CD4-positive, CD25-positive, alpha-beta regulatory T cell (primary cell): ENCODE results near the gene FLT1. TPM values are rescaled to one million over a fixed set of nuclear protein-coding genes. Genes with fewer than 3 reads are reported as not detected.

Experiments used
- ATAC-seq, 2 donors: fragments of 150-1000 bp; cut with Tn5 transposase; one replicate each; pipeline ENCODE4 v1.10.0; 2021; ENCODE audit warnings: low read depth in 2 of 2, moderate number of reproducible peaks in 2 of 2, moderate library complexity in 1 of 2
- DNase-seq, 3 donors: peaks; one replicate each; pipeline versions ENCODE4 v3.0.0 to v3.0.0-alpha.2; 2012 to 2022; ENCODE audit warnings: mixed read lengths in 1 of 3
- H3K27ac ChIP-seq: one replicate; pipeline ENCODE4 v1.7.0; 2013; ENCODE audit warnings: mild to moderate bottlenecking, low read length; ENCODE audit not compliant: insufficient read depth, poor library complexity, severe bottlenecking
- H3K27me3 ChIP-seq: one replicate; pipeline ENCODE4 v1.7.0; 2013; ENCODE audit warnings: low read length; ENCODE audit not compliant: control insufficient read depth, insufficient read depth
- H3K36me3 ChIP-seq: one replicate; pipeline ENCODE4 v1.7.0; 2013; ENCODE audit warnings: mild to moderate bottlenecking, low read length, moderate library complexity; ENCODE audit not compliant: control insufficient read depth, insufficient read depth
- H3K4me1 ChIP-seq: 2 replicates; pipeline ENCODE4 v1.7.0; 2013; ENCODE audit warnings: mild to moderate bottlenecking, low read length; ENCODE audit not compliant: insufficient read depth, control insufficient read depth, poor library complexity, severe bottlenecking
- H3K4me3 ChIP-seq: one replicate; pipeline ENCODE4 v1.7.0; 2013; ENCODE audit warnings: low read depth, mild to moderate bottlenecking, low read length, moderate library complexity
- H3K9me3 ChIP-seq, 2 experiments: 1 replicate in 1 of 2; 2 replicates in 1 of 2; pipeline ENCODE4 v1.7.0; 2013; ENCODE audit warnings: low read length in 2 of 2, mild to moderate bottlenecking in 1 of 2, moderate library complexity in 1 of 2; ENCODE audit not compliant: control insufficient read depth in 2 of 2
- H3K27ac Mint-ChIP-seq, 3 donors: one replicate each; pipeline ENCODE4 v1.8.0; 2020 to 2022; ENCODE audit warnings: mild to moderate bottlenecking in 3 of 3, mixed read lengths in 3 of 3, moderate library complexity in 2 of 3
- H3K27me3 Mint-ChIP-seq: one replicate; pipeline ENCODE4 v1.8.0; 2022; ENCODE audit warnings: mild to moderate bottlenecking, mixed read lengths
- H3K36me3 Mint-ChIP-seq: one replicate; pipeline ENCODE4 v1.8.0; 2020; ENCODE audit warnings: mixed read lengths
- H3K4me1 Mint-ChIP-seq, 4 donors: one replicate each; pipeline ENCODE4 v1.8.0; 2020 to 2022; ENCODE audit warnings: mixed read lengths in 4 of 4, mild to moderate bottlenecking in 1 of 4
- H3K4me3 Mint-ChIP-seq, 4 donors: one replicate each; pipeline ENCODE4 v1.8.0; 2020 to 2022; ENCODE audit warnings: mild to moderate bottlenecking in 4 of 4, mixed read lengths in 4 of 4, moderate library complexity in 3 of 4
- H3K9me3 Mint-ChIP-seq, 7 donors: one replicate each; pipeline ENCODE4 v1.8.0; 2020 to 2022; ENCODE audit warnings: mixed read lengths in 7 of 7, mild to moderate bottlenecking in 3 of 7, moderate library complexity in 2 of 7
- polyA plus RNA-seq, 4 donors: library from polyadenylated mRNA; unstranded; fragments of 300-500 nt; fragmentation: Illumina TruSeq; gene quantifications; one replicate each; pipeline ENCODE4 v1.2.3, GENCODE V29; 2021
- total RNA-seq: library from RNA; stranded (reverse); gene quantifications from one replicate; pipeline ENCODE4 v1.2.3, GENCODE V29; 2022

FLT1 gene
- total and polyA plus RNA-seq, 5 donors from 2014 or later: 0.11 to 0.89 (median 0.28) TPM; not detected in 2

- peaks cover 0 to 3% (median 0%) of the 10 kb centered on the region in 7 donors for H3K9me3 Mint-ChIP-seq
Observed at GRCh38 chr13:28475916-28476725, 18.8 kb downstream of the FLT1 start.

GRCh38 chr13:28474491-28475134 lies 20.3 kb downstream of the FLT1 start:
- Histone ChIP-seq H3K27me3 (peaks cover 5% of the 10 kb centered on the region), H3K27ac (no peak overlapping the region), H3K4me1 (no peaks in the 10 kb centered on the region), H3K36me3 (no peaks in the 10 kb centered on the region), H3K9me3 (no peaks in the 10 kb centered on the region), H3K4me3 (no peak overlapping the region)
- Mint-ChIP-seq H3K27me3 (peaks cover 20% of the 10 kb centered on the region), H3K27ac (no peak overlapping the region), H3K4me1 (no peaks in the 10 kb centered on the region), H3K4me3 (no peak overlapping the region), H3K36me3 (no peaks in the 10 kb centered on the region), H3K9me3 (peaks cover 0 to 3% (median 0%) of the 10 kb centered on the region in 7 donors)
- ATAC-seq (no peak), DNase-seq (no peak)

More at GRCh38 chr13:28475916-28476725, 18.8 kb downstream of the FLT1 start:
- Mint-ChIP-seq H3K36me3 (no peaks in the 10 kb centered on the region), H3K27ac (no peak overlapping the region), H3K27me3 (peaks cover 20% of the 10 kb centered on the region), H3K4me3 (no peak overlapping the region), H3K4me1 (no peaks in the 10 kb centered on the region)
- H3K4me1 ChIP-seq: no peaks in the 10 kb centered on the region
- H3K36me3 ChIP-seq: no peaks in the 10 kb centered on the region
- H3K27ac ChIP-seq: no peak overlapping the region
- DNase-seq (no peak), ATAC-seq (no peak)
- H3K27me3 ChIP-seq: peaks cover 5% of the 10 kb centered on the region
- no peak overlapping the region for H3K4me3 ChIP-seq
- H3K9me3 ChIP-seq: no peaks in the 10 kb centered on the region

- no peak overlapping the region for H3K27ac Mint-ChIP-seq
- H3K4me1 Mint-ChIP-seq: no peaks in the 10 kb centered on the region
- H3K27me3 ChIP-seq: peaks cover 1% of the 10 kb centered on the region
- H3K27ac ChIP-seq: no peak overlapping the region
- H3K9me3 ChIP-seq: no peaks in the 10 kb centered on the region
- no peaks in the 10 kb centered on the region for H3K36me3 ChIP-seq
- H3K27me3 Mint-ChIP-seq: peaks cover 15% of the 10 kb centered on the region
- ATAC-seq: no peak
- H3K4me3 Mint-ChIP-seq: no peak overlapping the region
- H3K4me1 ChIP-seq: no peaks in the 10 kb centered on the region
- no peak overlapping the region for H3K4me3 ChIP-seq
- no peaks in the 10 kb centered on the region for H3K36me3 Mint-ChIP-seq
- no peak for DNase-seq
- peaks cover 0 to 3% (median 0%) of the 10 kb centered on the region in 7 donors for H3K9me3 Mint-ChIP-seq
Observed at GRCh38 chr13:28473044-28473443, 21.9 kb downstream of the FLT1 start.

GRCh38 chr13:28471421-28471820 lies 23.5 kb downstream of the FLT1 start:
- peaks cover 0 to 3% (median 0%) of the 10 kb centered on the region in 7 donors for H3K9me3 Mint-ChIP-seq
- no peaks in the 10 kb centered on the region for H3K36me3 Mint-ChIP-seq
- H3K4me3 Mint-ChIP-seq: no peak overlapping the region
- peaks cover 1% of the 10 kb centered on the region for H3K27me3 ChIP-seq
- no peak overlapping the region for H3K27ac ChIP-seq
- peaks cover 10% of the 10 kb centered on the region for H3K27me3 Mint-ChIP-seq
- no peak overlapping the region for H3K4me3 ChIP-seq
- peak overlapping the region in 1 of 3 donors; percentile 39 for H3K27ac Mint-ChIP-seq
- H3K4me1 Mint-ChIP-seq: no peaks in the 10 kb centered on the region
- no peaks in the 10 kb centered on the region for H3K36me3 ChIP-seq
- H3K9me3 ChIP-seq: no peaks in the 10 kb centered on the region
- DNase-seq (no peak), ATAC-seq (no peak)
- no peaks in the 10 kb centered on the region for H3K4me1 ChIP-seq

GRCh38 chr13:28470296-28470695 lies 24.6 kb downstream of the FLT1 start:
- H3K4me1 Mint-ChIP-seq: no peaks in the 10 kb centered on the region
- DNase-seq: no peak

GRCh38 chr13:28469316-28469715 lies 25.6 kb downstream of the FLT1 start:
- ATAC-seq (no peak), DNase-seq (no peak)
- Mint-ChIP-seq H3K27ac (no peak overlapping the region), H3K4me1 (no peaks in the 10 kb centered on the region), H3K9me3 (peaks cover 0 to 3% (median 0%) of the 10 kb centered on the region in 7 donors), H3K27me3 (peaks cover 6% of the 10 kb centered on the region), H3K4me3 (no peak overlapping the region), H3K36me3 (no peaks in the 10 kb centered on the region)
- no peak overlapping the region for H3K27ac ChIP-seq
- H3K36me3 ChIP-seq: no peaks in the 10 kb centered on the region
- no peaks in the 10 kb centered on the region for H3K4me1 ChIP-seq
- no peaks in the 10 kb centered on the region for H3K9me3 ChIP-seq
- H3K27me3 ChIP-seq: no peaks in the 10 kb centered on the region
- no peak overlapping the region for H3K4me3 ChIP-seq

More at GRCh38 chr13:28470296-28470695, 24.6 kb downstream of the FLT1 start:
- H3K4me3 ChIP-seq: no peak overlapping the region
- H3K9me3 ChIP-seq: no peaks in the 10 kb centered on the region
- Mint-ChIP-seq H3K27ac (no peak overlapping the region), H3K36me3 (no peaks in the 10 kb centered on the region), H3K9me3 (peaks cover 0 to 3% (median 0%) of the 10 kb centered on the region in 7 donors), H3K27me3 (peaks cover 5% of the 10 kb centered on the region), H3K4me3 (no peak overlapping the region)
- H3K27me3 ChIP-seq: no peaks in the 10 kb centered on the region
- no peaks in the 10 kb centered on the region for H3K4me1 ChIP-seq
- ATAC-seq: no peak
- H3K36me3 ChIP-seq: no peaks in the 10 kb centered on the region
- no peak overlapping the region for H3K27ac ChIP-seq

- Histone ChIP-seq H3K36me3 (no peaks in the 10 kb centered on the region), H3K9me3 (no peaks in the 10 kb centered on the region), H3K4me1 (no peaks in the 10 kb centered on the region), H3K27ac (no peak overlapping the region), H3K4me3 (no peak overlapping the region), H3K27me3 (no peaks in the 10 kb centered on the region)
- Mint-ChIP-seq H3K27ac (no peak overlapping the region), H3K27me3 (peaks cover 10% of the 10 kb centered on the region), H3K4me3 (no peak overlapping the region), H3K36me3 (no peaks in the 10 kb centered on the region), H3K4me1 (no peaks in the 10 kb centered on the region), H3K9me3 (peaks cover 0 to 3% (median 0%) of the 10 kb centered on the region in 7 donors)
- ATAC-seq (no peak), DNase-seq (no peak)
Observed at GRCh38 chr13:28468023-28468915, 26.7 kb downstream of the FLT1 start.
